SK-N-MC (cell line): Measurements from ENCODE around the gene SLC5A4.
"Not testable (repeated sequence)": the region's sequence is repeated elsewhere in the genome, so short reads cannot be mapped to it uniquely, and the experiment has no call there.

Experiments
- DNase-seq: peaks from one replicate; pipeline ENCODE4 v3.0.0-alpha.2; 2011; ENCODE audit warnings: low read depth, low spot score
- H3K27ac ChIP-seq: fragments of 200-600 bp; sonication (generic); 2 replicates; pipeline ENCODE4 v1.5.1; 2016; ENCODE audit warnings: mixed run types
- H3K36me3 ChIP-seq: fragments of 200-600 bp; sonication (generic); 2 replicates; pipeline ENCODE4 v1.6.1; 2017; ENCODE audit warnings: antibody characterized with exemption, low read length, mixed read lengths; ENCODE audit not compliant: insufficient read depth
- H3K4me3 ChIP-seq: fragments of 200-600 bp; sonication (generic); 2 replicates; pipeline ENCODE4 v1.5.1; 2016
- H3K9ac ChIP-seq: fragments of 200-600 bp; sonication (generic); 2 replicates; pipeline ENCODE4 v1.8.0; 2017; ENCODE audit warnings: mixed run types, mixed read lengths; ENCODE audit not compliant: insufficient read length
- H3K9me3 ChIP-seq: fragments of 200-600 bp; sonication (generic); 2 replicates; pipeline ENCODE4 v1.6.1; 2017; ENCODE audit warnings: low read depth, mild to moderate bottlenecking, antibody characterized with exemption, low read length, moderate library complexity, mixed read lengths
- EZH2 ChIP-seq: fragments of 200-600 bp; sonication (generic); IDR thresholded peaks from one replicate; pipeline ENCODE4 v1.6.1; 2017; ENCODE audit warnings: antibody characterized with exemption
- FOXP2 ChIP-seq: optimal IDR thresholded peaks from 2 replicates; pipeline ENCODE3; 2011; ENCODE audit warnings: mild to moderate bottlenecking, moderate library complexity; ENCODE audit not compliant: insufficient read depth; ENCODE audit errors: extremely low read length, control extremely low read depth
- POLR2AphosphoS5 ChIP-seq: IDR thresholded peaks from 2 replicates; pipeline ENCODE4 v1.6.1; 2012; ENCODE audit warnings: mild to moderate bottlenecking, low read depth, low read length, borderline replicate concordance

Gene SLC5A4

DNA sequence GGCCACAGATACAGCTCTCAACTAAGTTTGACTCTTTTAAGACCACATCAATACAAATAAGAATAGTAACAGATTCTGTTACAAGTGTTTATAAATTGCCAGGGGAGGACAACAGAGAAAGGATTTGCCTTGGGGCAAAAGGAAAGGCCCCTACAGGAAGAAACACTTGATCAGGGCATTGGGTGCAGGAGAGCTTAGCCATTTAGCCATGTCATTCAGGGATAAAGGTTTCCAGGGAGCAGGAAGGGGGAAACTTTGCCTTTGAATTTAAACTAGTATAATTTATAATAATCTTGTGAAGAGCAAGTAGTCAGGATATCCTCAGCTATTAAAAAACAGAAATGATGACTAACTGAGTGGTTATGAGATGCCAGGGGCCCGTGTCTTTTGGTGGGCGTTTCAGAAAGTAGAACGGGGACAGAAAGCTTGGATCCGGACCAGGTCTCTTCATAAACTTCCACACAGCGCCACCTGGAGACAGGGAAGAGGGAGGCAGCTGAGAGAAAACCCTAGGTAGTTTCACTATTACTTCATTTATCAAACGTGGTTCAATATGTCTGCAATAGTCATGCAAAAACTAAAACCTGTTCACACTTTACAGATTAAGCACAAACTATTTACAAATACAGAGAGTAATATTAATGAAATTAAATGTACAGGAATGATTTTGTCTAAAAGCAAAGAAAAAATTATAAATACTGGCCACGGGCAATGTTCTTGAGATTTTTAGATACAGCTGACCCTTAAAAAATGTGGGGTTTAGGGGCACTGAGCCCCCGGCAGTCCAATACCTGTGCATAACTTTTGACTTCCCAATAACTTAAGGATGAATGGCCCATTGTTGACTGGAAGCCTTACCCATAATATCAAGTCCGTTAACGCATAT is 11.0 kb upstream of the SLC5A4 start:
- H3K9ac ChIP-seq, result no peak overlapping the region
- H3K4me3 ChIP-seq, result no peak overlapping the region; the same call in 1 of the 2 replicates
- H3K27ac ChIP-seq, result no peak overlapping the region

DNA sequence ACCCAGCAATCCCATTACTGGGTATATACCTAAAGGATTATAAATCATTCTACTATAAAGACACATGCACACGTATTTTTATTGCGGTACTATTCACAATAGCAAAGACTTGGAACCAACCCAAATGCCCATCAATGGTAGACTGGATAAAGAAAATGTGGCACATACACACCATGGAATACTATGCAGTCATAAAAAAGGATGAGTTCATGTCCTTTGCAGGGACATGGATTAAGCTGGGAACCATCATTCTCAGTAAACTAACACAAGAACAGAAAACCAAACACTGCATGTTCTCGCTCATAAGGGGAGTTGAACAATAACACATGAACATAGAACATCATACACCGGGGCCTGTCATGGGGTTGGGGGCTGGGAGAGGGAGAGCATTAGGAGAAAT is 8.5 kb upstream of the SLC5A4 start:
- H3K36me3 ChIP-seq, H3K4me3 ChIP-seq, H3K27ac ChIP-seq, H3K9me3 ChIP-seq, H3K9ac ChIP-seq, DNase-seq: not testable (repeated sequence)

More for the DNA sequence above, 11.0 kb upstream of the SLC5A4 start:
- TF ChIP-seq FOXP2 (no peak), EZH2 (no peak), POLR2AphosphoS5 (no peak)
- Histone ChIP-seq H3K36me3 (no peaks in the 10 kb centered on the region), H3K9me3 (no peaks in the 10 kb centered on the region)
- peak; percentile 44 for DNase-seq

DNA sequence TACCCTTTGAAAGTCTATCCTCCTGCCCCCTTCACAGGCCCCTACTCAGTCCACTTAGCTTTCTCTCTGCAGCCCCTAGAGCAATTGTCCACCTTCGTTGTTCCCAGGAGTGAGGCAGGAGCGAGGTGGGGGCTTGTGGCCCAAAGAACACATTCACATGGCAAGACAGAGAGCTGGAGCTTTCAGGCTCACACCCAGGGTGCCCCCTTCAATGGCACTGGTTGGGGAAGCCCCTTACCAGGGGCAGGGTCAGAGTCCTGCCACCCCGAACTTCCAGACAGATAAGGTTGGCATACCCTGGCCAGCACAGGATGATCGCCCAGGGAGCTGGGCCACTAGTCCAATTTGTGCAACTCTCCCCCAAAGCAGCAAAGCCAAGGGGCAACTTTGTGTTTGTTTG is 6.2 kb upstream of the SLC5A4 start:
- no peak overlapping the region for H3K27ac ChIP-seq
- H3K4me3 ChIP-seq, result no peak overlapping the region
- no peaks in the 10 kb centered on the region for H3K9me3 ChIP-seq
- DNase-seq, result no peak
- no peak overlapping the region for H3K9ac ChIP-seq
- no peak for TF ChIP-seq POLR2AphosphoS5
- no peak for TF ChIP-seq EZH2
- no peak for TF ChIP-seq FOXP2
- no peaks in the 10 kb centered on the region for H3K36me3 ChIP-seq

DNA sequence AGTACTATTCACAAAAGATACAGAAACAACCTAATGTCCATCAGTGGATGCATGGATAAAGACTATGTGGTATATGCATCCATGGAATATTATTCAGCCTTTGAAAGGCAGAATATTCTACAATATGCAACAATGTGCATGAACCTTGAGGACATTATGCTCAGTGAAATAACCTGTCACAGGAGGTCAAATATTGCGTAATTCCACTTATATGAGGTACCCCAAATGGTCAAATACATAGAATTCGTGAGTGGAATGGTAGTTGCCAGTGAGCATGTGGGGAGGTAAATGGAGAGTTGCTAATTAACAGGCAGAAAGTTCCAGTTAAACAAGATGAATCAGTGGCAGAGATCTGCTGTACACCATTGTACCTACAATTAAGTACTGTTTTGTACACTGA is 3.6 kb upstream of the SLC5A4 start:
- Histone ChIP-seq H3K9ac (no peak overlapping the region), H3K9me3 (no peaks in the 10 kb centered on the region), H3K27ac (no peak overlapping the region), H3K4me3 (no peak overlapping the region), H3K36me3 (no peaks in the 10 kb centered on the region)
- no peak for TF ChIP-seq POLR2AphosphoS5
- TF ChIP-seq FOXP2, result no peak
- no peak for TF ChIP-seq EZH2
- DNase-seq, result no peak

DNA sequence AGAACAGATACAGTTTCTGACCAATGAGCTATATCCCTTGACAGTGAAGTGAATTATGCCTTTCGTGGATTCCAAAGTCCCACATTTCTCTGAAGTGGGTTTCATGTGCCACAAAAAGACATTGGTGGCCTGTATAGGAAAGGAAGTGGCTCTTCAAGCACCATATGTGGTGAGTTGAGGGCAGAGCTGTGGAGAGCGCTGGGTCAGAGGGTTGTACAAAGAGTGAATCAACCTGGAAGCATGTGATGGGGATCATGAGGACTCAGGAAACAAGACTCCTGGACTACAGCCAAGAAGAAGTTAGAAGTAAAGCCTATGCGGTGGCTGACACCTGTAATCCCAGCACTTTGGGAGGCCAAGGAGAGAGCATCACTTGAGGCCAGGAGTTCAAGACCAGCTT is 579 bp upstream of the SLC5A4 start:
- Histone ChIP-seq H3K9me3 (no peaks in the 10 kb centered on the region), H3K27ac (no peak overlapping the region), H3K4me3 (no peak overlapping the region), H3K36me3 (no peaks in the 10 kb centered on the region), H3K9ac (no peak overlapping the region)
- TF ChIP-seq FOXP2 (no peak), EZH2 (no peak), POLR2AphosphoS5 (no peak)
- no peak for DNase-seq

DNA sequence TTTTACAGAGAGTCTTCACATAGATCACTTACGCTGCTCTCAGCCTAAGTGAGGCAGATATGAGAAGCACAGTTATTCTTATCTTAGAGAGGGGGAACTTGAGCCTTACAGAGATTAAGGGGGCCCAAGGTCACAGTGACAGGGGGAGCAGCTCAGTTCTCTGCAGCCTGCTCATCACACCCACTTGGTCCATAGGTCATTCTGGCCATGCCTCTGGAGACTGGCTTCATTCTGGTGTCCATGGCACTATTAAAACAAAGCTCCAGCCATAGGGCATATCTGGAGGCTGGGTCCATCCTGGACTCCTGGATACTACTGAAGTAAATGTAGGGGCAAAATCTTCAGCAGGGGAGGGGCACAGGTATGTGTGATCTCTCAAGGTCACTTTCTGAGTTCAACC is 5.9 kb downstream of the SLC5A4 start:
- Histone ChIP-seq H3K36me3 (no peaks in the 10 kb centered on the region), H3K9me3 (no peaks in the 10 kb centered on the region), H3K27ac (no peak overlapping the region), H3K9ac (no peak overlapping the region), H3K4me3 (no peak overlapping the region)
- TF ChIP-seq EZH2 (no peak), POLR2AphosphoS5 (no peak), FOXP2 (no peak)
- DNase-seq, result no peak

DNA sequence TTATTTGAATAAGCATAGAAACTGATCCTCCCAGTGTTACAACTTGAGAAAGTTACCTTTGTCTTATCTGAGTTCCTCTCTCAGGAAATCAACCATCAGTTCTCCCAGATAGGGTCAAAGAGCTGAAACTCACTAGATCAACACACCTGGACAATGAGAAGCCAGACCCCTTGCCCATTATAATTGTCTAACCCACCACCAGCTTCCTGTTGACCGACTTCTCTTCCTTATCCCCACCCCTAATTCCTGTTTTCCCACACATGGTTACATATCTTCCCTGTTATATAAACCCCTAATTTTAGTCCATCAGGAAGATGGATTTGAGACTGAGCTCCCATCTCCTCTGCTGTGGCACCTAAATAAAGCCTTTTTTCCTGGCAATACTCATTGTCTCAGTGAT is 6.9 kb downstream of the SLC5A4 start:
- Histone ChIP-seq H3K27ac (no peak overlapping the region), H3K36me3 (no peaks in the 10 kb centered on the region), H3K4me3 (no peak overlapping the region), H3K9ac (no peak overlapping the region), H3K9me3 (no peaks in the 10 kb centered on the region)
- TF ChIP-seq EZH2 (no peak), FOXP2 (no peak), POLR2AphosphoS5 (no peak)
- no peak for DNase-seq

DNA sequence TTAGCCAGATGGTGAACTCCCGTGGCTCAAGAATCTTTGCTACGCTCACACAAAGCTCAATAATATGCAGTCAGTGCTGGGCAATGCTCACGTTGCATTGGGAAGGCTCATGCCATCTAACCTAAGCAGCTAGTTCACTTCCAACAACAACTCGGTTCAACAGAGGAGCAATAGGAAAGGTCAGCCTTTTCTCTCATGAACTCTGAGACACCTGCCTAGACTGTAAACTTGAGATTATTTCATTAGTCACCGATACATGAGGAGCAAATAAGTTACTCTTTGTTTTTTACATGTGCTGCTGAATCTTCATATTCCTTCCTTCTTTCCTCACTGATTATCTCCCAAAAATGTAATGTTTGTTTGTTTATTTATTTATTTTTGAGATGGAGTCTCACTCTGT is 9.0 kb downstream of the SLC5A4 start:
- no peak overlapping the region for H3K4me3 ChIP-seq
- no peak for TF ChIP-seq EZH2
- no peak for TF ChIP-seq POLR2AphosphoS5
- TF ChIP-seq FOXP2, result no peak
- DNase-seq, result no peak
- H3K27ac ChIP-seq, result no peak overlapping the region
- H3K9ac ChIP-seq, result no peak overlapping the region
- no peaks in the 10 kb centered on the region for H3K36me3 ChIP-seq
- H3K9me3 ChIP-seq, result no peaks in the 10 kb centered on the region

DNA sequence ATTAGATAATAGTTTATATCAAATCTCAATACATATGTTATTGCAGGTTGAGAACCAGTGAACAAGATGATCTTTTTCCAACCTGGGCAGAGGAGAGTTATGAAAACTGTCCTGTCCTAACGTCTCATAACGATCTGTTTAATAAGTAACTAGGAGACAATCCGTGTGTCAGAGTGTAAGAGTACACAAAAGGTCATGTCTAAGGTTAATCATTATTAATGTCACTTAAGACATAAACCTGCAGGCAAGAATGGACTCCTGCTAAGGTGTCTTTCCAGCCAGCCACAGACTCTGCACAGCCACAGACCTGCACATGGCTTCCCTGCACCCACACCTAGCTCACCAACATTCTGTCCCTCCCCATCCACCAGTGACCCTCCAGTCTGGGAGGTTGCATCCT is 10.1 kb downstream of the SLC5A4 start:
- no peak for DNase-seq
- H3K9ac ChIP-seq, result no peak overlapping the region
- TF ChIP-seq FOXP2 (no peak), EZH2 (no peak), POLR2AphosphoS5 (no peak)
- H3K36me3 ChIP-seq, result no peaks in the 10 kb centered on the region
- no peaks in the 10 kb centered on the region for H3K9me3 ChIP-seq
- no peak overlapping the region for H3K4me3 ChIP-seq
- H3K27ac ChIP-seq, result no peak overlapping the region
